Retinal pigment epithelial cell (primary cell): Measurements from ENCODE around the gene LZTFL1.
"Not testable (repeated sequence)": the region's sequence is repeated elsewhere in the genome, so short reads cannot be mapped to it uniquely, and the experiment has no call there.

ENCODE experiments used
- DNase-seq: peaks from one replicate; pipeline ENCODE4 v3.0.0-alpha.2; 2010; ENCODE audit warnings: low read depth
- H3K4me3 ChIP-seq: 2 replicates; pipeline ENCODE4 v1.5.1; 2011; ENCODE audit warnings: mild to moderate bottlenecking, low read length, control low read depth, moderate library complexity
- CTCF ChIP-seq: conservative IDR thresholded peaks from 2 replicates; pipeline ENCODE4 v1.5.1; 2011; ENCODE audit warnings: low read depth, low read length, control low read depth, inconsistent platforms

Gene LZTFL1

GRCh38 chr3:45865563-45865962 is 23.6 kb upstream of the LZTFL1 start:
- no peak for DNase-seq
- H3K4me3 ChIP-seq: no peak overlapping the region
- TF ChIP-seq CTCF: no peak

DNA sequence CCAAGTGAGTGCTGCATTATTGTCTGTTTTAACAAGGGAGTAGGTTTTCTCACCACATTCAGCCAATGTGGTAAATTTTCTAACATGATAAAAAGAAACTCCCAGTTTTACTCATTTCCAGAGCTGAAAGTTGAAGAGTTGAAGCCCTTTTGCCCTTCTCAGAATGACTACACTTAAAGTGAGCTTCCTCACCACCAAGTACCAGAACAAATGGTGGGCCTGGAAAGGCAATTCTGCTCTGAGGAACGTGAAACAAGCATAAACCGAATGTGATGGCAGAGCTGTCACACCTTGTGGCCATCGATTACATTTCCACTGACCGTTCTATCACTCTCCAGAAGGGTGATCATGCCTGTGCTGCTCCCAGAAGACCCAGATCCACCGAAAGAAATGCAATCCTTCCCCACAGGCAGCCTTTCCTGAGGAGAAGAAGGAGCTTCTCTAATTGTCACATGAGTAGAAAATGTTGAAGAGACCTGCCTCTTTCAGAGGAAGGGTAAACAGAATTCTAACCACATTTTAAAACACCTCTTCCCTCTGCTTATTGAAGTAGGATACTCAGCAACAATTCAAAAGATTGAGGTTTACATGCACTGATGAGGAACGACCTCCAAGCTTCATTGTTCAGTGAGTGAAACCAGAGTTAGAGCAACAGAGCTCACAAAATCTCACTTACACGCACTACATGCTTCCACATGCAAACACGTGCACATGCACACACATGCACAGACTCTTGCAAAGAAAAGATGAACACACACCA is 23.0 kb upstream of the LZTFL1 start:
- H3K4me3 ChIP-seq: no peak overlapping the region
- TF ChIP-seq CTCF: no peak
- no peak for DNase-seq

DNA sequence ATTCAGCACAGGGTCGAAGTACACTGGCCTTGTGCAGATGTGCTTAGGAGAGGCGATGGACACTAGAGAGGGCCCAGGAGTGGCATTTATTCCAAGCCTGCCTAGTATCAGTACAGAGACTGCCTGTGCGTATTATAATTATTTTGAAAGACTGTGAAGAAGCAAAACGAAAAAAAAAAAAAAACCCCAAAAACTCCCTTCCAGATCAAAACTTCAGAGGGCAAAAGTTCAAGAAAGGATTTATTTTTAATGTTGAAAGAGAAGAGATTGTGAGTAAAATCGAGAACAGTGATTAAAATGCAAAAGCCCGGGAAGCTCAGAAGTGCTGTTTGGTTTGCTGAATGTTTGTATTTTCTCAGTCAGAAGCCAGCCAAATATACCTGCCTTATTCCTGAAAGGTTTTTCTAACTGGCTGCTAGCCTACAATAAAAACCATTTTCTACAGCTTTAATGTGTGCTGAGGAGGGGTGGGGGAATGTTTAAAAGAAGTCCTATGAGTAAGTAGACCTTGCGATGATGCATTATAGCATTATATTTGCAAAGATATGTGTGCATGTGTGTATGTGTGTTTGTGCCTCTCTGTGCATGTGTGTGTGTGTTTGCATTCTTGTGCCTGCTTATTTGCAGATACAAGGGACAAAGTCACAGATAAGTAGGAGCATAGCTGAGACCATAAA is 19.3 kb upstream of the LZTFL1 start:
- DNase-seq: no peak
- H3K4me3 ChIP-seq: no peak overlapping the region
- TF ChIP-seq CTCF: no peak

- no peak for TF ChIP-seq CTCF
- DNase-seq: no peak
- H3K4me3 ChIP-seq: no peak overlapping the region
Observed at GRCh38 chr3:45860481-45860880, 18.6 kb upstream of the LZTFL1 start.

DNA sequence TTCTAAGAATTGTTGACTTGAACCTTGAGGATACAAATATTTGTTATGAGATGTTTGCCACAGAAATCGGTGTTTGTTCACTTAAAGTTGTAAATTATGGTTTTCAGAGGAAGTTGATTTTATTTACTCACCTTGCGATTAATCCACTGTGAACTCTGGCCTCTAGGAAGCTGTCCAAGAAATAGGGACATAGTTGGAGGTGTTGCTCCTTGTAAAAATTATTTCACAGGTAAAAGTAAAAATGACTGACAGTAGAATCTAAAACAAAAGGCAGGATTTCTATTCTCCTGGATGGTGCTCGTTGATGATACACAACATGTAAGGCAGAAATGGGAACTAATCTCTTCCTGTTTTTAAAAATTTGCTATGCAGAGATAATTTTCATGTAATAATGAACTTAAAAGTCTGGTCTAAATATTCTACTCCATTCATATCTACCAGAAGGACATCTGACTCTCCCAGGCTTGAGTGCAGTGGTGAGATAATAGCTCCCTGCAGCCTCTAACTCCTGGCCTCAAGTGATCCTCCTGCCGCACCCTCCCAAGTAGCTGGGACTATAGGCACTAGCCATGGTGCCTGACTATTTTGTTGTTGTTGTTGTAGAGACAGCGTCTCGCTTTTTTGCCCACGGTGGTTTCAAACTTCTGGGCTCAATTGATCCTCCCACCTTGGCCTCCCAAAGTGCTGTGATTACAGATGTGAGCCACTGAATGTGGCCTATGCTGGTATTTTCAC is 17.1 kb upstream of the LZTFL1 start:
- no peak for DNase-seq
- no peak for TF ChIP-seq CTCF
- H3K4me3 ChIP-seq: no peak overlapping the region

DNA sequence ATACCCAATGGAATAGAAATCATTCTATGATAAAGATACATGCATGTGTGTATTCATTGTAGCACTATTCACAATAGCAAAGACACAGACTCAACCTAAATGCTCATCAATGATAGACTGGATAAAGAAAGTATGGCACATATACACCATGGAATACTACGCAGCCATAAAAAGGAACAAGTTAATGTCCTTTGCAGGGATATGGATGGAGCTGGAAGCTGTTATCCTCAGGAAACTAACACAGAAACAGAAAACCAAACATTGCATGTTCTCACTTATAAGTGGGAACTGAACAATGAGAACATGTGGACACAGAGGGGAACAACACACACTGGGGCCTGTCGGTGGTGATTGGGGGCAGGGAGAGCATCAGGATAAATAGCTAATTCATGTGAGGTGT is 15.1 kb upstream of the LZTFL1 start:
- DNase-seq, H3K4me3 ChIP-seq: not testable (repeated sequence)

- not testable (repeated sequence) for H3K4me3 ChIP-seq, DNase-seq
Observed at GRCh38 chr3:45856323-45856722, 14.4 kb upstream of the LZTFL1 start.

DNA sequence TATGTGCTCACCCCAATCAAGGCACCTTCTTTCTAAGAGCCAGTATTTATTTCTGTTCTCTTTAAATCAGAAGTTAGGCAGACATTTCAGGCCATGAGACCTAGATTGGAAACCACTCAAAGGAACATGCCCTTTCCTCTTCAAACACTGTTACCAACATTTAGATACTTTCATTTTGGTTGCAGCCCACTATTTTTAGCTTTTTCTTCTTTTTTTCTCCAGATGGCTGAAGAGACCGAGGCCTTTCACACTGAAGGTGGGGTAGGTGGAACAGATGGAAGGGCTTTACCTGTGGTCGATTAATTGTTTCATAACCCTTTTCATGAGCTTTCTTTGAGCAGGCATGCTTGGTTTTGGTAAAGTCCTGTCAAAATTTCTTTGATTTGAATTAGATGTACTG is 10.9 kb upstream of the LZTFL1 start:
- DNase-seq: no peak
- no peak overlapping the region for H3K4me3 ChIP-seq
- TF ChIP-seq CTCF: no peak
